ENCODE results near the gene CDS2. TPM values are rescaled to one million over a fixed set of nuclear protein-coding genes. Genes with fewer than 3 reads are reported as not detected.

Gene CDS2
- total RNA-seq, 1 donor from 2014 or later = 67.9 TPM

DNA sequence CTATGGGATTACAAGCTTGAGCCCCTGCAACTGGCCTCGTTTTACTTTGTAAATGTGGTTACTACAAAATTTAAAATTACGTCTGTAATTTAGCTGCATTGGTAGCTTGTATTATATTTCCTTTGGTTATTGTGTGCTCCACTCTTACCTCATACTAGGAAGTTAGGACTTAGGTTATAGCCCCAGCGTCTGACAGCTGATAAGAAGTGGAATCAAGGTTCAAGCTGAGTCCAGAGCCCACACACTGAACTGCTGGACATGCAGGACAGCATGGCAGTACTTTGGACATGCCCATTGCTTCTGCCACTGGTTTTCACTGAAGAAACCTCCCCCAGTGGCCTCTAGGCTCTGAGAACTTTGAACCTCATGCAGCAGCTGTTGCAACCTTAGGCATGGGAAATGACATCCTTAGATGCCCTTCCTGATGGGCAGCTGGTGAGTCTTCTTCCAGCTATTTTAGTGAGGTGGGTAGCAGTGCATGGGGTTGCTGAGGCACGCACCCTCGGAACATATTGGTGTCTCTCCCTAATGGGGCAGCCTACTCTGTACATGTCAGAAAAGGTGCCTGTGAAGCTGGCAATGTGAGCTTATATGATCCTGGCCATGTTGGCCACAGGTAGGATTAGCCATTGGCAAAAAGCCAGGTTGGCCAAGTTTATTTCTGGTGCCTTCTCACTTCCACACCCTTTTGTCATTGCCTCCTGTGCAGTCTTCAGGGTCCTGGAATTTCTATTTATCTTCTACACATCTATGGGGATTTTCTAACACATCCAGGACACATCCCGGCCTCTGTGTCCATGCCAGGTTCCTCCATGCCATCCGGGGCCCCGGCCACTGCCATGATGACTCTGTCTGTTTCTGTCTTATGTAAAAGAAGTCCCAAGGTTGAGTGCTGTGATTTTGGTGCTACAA, 85.3 kb downstream of the CDS2 start:
- DNase-seq (ENCODE audit: low read depth) = no peak

GRCh38 chr20:5212907-5213487, 86.2 kb downstream of the CDS2 start:
- DNase-seq (ENCODE audit: low read depth) = no peak

DNA sequence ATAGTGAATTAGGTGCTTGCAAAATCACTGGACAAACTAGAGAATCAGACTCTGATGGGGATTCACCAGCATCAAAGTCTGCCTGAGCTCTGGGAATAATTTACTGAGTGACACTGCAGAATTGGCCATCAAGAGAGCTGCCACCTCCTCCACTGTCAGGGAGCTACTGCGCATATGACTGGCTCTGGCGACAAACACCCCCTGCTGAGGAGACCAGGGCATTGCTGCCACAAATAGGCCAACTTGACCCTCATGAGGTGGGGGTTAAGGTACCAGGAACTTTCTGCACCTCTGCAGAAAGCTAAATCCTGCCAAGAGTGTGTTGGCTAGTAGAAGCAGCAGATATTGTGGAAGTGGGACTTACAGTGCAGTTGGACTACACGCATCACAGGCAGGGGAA, 88.0 kb downstream of the CDS2 start:
- DNase-seq (ENCODE audit: low read depth) = no peak

GRCh38 chr20:5215672-5216304, 89.0 kb downstream of the CDS2 start:
- peak; percentile 7 for DNase-seq (ENCODE audit: low read depth)

DNA sequence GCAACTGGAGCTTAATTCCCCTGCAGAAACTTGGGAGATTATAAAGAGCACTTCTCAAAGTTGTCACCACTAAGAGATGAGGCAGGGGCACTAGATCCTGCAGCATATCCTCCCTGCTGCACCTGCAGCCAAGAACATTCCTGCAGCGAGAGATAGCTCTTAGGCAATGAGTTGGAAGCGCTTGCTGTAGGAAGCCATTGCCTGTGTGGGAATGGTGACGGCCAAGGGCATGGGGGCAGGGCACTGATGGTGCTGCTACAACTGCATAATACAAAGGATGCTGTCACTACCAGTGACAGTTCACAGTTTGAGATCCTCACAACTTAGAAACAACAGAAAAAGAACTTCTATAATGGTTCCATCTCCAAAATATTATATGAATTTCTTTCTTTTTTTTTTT, 89.9 kb downstream of the CDS2 start:
- DNase-seq (ENCODE audit: low read depth) = no peak

DNA sequence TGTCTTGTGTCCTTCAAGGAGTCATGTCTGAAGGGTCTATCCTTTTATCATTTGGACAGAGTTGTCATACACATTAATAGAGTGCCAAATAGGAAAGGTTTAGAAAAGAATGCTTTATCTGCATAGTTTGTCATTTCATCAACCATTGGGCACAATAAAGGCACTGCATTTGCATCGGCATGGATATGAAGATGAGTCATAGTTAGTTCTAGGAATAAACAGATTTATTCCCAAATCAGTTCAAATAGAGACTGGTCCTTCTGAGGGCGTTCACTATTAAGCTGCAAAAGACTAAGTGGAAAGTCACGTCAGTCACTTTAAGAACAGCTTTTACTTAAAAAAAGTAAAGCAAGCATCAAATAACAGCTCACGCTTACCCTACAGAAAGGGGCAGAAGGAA, 90.8 kb downstream of the CDS2 start:
- no peak for DNase-seq (ENCODE audit: low read depth)

- no peak for DNase-seq (ENCODE audit: low read depth)
Measured at GRCh38 chr20:5220321-5221060, 93.7 kb downstream of the CDS2 start.

- DNase-seq (ENCODE audit: low read depth) = no peak
Measured at GRCh38 chr20:5221061-5221430, 94.2 kb downstream of the CDS2 start.

- peak; percentile 54 for DNase-seq (ENCODE audit: low read depth)
Measured at GRCh38 chr20:5222919-5223634, 96.3 kb downstream of the CDS2 start.

GRCh38 chr20:5230544-5230943, 103.7 kb downstream of the CDS2 start:
- no peak for DNase-seq (ENCODE audit: low read depth)

- DNase-seq (ENCODE audit: low read depth) = no peak
Measured at GRCh38 chr20:5234158-5234557, 107.3 kb downstream of the CDS2 start.

DNA sequence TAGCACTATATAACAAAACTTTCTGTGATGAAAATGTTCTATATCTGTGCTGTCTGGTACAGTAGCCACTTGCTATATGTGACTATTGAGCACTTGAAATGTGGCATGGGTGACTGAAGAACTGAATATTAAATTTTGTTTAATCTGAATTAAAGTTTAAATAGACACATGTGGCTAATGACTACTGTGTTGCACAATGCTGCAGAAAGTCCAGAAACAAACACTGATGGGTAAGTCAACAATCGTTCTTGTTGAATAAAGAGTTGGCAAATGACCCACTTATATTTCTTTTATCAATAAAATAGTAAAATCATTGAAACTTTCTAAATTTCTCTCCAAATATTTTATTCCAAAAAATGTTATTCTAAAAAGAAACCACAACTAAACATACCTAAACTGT, 108.2 kb downstream of the CDS2 start:
- DNase-seq (ENCODE audit: low read depth) = no peak

Other genes starting within 250 kb of the CDS2 start
- 3.6 and 10.8 TPM in 2 replicates for gene SLC23A2, start 125.5 kb upstream of the CDS2 start, total RNA-seq
- 58.3 and 83.0 TPM in 2 replicates for gene TMEM230, start 13.9 kb upstream of the CDS2 start, total RNA-seq
- gene PCNA, start 7.0 kb upstream of the CDS2 start, total RNA-seq = 126 and 172 TPM in 2 replicates
- gene PROKR2, start 189.9 kb downstream of the CDS2 start, total RNA-seq = not detected in 2 replicates

Data from renal cortical epithelial cell (primary cell).